A204.1 (cell line): ENCODE results near the gene ADIG.

Source experiments
- FAIRE-seq: peaks from 2 replicates; lab custom pipeline; 2012; peaks lifted over from hg19 to GRCh38; lab: Jason Lieb, UNC

Gene ADIG

DNA sequence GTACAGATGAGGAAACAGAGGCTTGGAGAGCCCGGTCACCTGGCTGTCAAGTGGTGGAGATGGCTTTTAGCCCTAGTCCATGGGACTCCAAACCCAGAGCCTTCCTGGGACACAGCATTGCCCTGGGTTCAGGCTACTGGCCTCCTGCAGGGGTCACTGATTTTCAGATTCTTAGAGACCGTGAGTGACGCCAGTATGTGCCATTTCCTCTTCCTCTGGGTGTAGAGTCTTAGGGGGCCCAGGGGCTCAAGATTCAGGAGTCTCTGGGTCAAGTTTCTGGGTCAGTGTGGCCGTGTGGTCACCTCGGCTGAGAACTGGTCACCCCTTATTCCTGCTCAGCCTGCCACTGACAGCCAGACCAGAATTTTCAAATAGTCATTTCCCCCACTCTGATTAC is 21.2 kb downstream of the ADIG start:
- no peak for FAIRE-seq

DNA sequence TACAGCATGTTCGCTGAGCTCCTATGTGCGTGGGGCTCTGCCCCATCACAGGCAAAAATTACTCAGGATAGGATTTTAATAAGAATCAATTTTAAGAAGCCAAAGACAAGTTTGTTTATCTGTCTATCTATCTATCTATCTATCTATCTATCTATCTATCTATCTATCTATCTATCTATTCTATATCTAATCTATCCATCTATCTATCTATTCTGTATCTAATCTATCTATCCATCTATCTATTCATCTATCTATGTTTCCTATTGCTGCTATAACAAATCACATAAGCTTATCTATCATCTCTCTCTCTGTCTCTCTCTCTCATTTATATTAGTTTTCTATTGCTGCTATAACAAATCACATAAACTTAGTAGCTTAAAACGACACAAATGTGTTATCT is 22.3 kb downstream of the ADIG start:
- no peak for FAIRE-seq

DNA sequence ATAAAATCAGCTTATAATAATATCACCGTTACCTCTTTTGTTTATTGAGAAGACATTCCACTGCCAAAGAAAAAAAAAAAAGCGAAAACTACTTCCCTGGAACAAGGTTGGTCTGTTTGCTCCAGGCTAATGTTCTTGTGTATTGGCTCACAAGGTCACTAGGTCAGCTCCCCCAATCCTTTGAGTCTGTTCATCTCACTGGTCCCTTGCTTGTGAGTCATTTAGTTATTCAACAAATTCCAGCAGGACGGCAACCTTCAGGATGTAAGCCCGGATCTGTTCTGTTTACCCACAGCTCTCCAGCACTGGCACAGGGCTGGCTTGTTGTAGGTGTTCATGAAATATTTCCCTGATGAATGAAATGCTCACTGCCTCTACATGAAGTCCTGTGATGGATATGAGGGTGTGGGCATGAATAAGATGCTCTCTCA is 23.9 kb downstream of the ADIG start:
- FAIRE-seq = no peak

DNA sequence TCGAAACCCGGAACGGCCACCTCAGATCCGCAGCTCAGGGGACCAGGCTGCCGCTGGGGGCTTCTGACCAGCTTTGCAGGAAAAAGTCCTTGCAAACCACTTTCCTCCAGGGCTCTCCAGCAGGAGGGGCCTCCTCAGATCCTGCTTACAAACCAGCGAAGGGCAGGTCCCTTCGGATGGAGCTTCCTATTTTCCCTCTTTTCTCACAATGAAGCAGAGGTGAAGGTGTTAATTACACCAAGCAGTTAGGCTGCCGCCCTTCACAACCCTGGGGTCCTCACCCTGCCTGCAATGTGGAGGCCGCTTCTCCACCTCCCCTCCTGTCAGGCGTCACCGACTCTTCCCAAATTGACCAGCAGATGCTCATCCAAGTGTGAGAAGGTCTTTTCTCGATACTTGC is 26.4 kb downstream of the ADIG start:
- no peak for FAIRE-seq

GRCh38 chr20:38608188-38608587 is 27.2 kb downstream of the ADIG start:
- FAIRE-seq = no peak

GRCh38 chr20:38609815-38610214 is 28.8 kb downstream of the ADIG start:
- no peak for FAIRE-seq

GRCh38 chr20:38610521-38610920 is 29.5 kb downstream of the ADIG start:
- no peak for FAIRE-seq

GRCh38 chr20:38612751-38613515 is 31.9 kb downstream of the ADIG start:
- no peak for FAIRE-seq

- no peak for FAIRE-seq
Measured at GRCh38 chr20:38615283-38615682, 34.3 kb downstream of the ADIG start.

GRCh38 chr20:38616457-38616856 is 35.5 kb downstream of the ADIG start:
- FAIRE-seq = no peak

DNA sequence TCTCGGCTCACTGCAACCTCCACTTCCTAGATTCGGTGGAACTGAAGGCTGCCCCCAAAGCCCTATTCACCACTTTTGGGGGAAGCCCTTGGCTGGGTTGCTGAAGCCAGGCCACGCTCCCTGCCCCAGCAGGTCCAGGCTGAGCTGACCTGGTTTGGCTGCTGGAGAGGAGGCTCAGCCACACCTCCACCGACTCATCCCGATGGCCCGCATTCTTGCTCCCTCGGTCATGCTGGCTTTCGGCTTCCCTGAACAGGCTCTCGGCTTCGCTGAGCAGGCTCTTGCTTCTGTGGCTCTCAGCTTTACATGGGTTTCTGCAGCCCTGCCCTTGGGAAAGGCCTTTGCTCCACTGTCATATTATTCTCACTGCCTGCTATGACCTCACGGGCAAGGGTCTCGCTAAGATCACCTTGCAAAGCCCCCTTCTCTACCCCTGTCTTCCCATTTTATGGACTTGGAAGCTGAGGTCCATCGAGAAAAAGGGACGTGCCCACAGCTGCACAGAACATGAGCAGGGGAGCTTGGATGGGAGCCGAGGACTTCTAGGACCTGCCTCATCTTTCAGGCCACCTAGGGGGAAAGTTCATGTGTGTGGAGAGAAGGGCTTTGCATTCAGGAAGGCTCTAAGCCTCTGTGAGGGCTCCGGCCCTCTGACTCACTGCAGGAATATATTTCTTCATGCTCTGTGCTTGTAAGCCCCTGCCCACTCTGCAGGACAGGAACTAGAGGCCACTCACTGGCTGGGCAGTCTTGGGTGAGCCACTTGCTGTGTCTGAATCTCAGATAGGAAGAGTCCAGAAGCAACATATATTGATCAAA is 36.2 kb downstream of the ADIG start:
- no peak for FAIRE-seq

DNA sequence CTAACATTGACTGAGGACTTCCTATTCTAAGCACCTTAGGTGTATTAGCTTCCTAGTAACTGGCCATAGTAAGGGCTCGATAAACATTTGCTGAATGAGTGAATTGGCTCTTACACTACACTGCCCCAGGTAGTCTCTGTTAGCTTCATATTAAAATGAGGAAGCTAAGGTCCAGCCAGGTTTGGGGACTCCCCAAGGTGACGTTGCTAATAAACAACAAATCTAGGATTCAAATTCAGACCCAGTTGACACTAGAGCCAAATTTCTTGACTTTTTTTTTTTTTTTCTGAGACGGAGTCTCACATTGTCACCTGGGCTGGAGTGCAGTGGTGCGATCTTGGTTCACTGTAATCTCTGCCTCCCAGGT is 36.8 kb downstream of the ADIG start:
- FAIRE-seq = no peak

DNA sequence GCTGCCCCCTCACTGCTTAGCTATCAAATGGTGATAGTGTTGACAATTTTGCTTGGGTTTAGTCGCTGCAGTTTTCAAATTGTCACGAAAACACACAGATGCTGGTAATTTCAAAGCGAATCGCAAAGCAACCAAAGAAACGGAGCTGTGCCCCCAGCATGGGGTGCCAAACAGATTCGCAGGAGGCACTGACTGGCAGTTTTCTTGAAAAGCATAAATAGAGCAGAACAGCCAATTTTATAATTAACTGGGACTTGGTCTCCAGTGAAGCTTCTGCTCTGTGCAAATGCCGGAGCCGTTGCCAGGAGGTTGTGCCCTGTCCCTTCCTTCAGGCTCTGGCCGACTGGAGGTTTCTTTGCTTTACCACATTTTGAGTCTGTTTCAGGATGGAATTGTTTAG is 39.4 kb downstream of the ADIG start:
- no peak for FAIRE-seq

DNA sequence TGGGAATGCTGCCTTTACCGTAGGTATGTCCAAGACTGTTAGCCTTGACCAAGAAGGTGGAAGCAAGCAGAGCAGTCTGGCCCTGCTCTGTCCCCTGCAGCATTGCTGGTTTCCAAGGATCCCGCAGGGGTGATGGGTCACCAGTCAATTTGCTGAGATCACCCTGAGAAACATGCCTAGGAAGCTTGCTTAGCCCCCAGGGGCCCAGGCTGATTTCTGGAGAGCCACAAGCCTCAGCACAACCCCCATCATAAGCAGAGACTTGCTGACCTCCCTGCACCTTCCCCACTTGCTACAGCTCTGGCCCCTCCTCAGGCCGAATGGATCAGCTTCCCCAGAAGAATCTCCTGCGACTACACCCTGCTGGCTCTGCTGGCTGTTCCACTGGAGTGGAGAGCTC is 42.1 kb downstream of the ADIG start:
- FAIRE-seq = no peak

DNA sequence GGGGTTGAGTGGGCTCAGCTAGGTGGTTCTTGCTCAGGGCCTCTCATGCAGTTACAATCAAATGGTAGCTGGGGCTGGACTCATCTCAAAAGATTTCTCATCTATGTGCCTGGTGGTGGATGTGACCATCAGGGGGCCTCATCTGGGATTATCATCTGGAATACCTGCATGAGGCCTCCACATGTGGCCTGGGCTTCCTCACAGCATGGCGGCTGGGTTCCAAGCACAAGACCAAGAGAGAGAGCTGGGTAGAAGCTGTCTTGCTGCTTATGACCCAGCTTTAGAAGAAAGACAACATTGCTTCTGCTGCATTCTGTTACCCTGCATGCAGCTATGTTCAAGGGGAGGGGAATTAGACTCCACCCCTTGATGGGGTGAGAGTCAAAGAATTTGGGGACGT is 43.1 kb downstream of the ADIG start:
- FAIRE-seq = no peak

GRCh38 chr20:38625896-38626295 is 44.9 kb downstream of the ADIG start:
- FAIRE-seq = no peak

DNA sequence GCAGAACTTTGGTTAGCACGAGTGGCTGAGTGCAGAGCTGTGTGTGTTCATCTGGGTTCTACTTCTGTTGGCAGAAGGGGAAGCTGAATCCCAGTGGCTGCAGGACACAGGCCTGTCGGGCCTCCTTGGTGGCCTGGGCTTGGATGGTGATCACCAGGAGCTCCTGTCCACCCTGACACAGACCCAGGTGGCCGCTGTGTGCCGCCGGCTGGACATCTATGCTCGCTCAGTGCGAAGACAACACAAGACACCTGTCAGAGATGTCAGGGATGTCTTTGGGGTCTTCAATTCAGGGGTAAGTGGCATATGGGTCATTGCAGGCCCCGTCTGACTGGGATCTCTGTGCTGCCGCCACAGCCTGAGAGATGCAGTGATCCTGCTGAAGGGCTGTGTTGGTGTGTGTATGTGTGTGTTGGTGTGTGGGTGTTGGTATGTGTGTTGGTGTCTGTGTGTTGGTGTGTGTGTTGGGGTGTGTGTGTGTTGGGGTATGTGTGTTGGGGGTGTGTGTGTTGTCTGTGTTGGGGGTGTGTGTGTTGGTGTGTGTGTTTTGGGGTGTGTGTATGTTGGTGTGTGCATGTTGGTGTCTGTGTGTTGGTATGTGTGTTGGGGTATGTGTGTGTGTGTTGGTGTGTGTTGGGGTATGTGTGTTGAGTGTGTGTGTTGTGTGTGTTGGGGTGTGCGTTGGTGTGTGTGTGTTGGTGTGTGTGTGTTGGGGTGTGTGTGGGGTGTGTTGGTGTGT is 46.1 kb downstream of the ADIG start:
- no peak for FAIRE-seq

- no peak for FAIRE-seq
Measured at GRCh38 chr20:38628580-38629470, 47.8 kb downstream of the ADIG start.

- no peak for FAIRE-seq
Measured at GRCh38 chr20:38629979-38630378, 49.0 kb downstream of the ADIG start.

DNA sequence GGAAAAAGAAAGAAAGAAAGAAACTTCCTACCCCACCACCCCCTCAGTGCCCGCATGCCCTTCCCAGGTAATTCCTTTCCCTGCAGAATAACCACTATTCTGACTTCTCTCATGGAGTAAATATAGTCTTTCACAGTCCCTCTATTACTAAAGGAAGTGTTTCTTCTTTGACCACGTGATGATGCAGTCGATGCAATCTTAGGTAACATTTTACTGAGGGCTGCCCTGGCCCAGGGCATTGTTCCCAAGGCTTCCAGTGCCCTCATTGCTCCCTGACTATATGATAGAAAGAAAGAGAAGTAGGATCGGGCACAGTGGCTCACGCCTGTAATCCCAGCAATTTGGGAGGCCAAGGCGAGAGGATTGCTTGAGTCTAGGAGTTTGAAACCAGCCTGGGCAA is 49.7 kb downstream of the ADIG start:
- no peak for FAIRE-seq

DNA sequence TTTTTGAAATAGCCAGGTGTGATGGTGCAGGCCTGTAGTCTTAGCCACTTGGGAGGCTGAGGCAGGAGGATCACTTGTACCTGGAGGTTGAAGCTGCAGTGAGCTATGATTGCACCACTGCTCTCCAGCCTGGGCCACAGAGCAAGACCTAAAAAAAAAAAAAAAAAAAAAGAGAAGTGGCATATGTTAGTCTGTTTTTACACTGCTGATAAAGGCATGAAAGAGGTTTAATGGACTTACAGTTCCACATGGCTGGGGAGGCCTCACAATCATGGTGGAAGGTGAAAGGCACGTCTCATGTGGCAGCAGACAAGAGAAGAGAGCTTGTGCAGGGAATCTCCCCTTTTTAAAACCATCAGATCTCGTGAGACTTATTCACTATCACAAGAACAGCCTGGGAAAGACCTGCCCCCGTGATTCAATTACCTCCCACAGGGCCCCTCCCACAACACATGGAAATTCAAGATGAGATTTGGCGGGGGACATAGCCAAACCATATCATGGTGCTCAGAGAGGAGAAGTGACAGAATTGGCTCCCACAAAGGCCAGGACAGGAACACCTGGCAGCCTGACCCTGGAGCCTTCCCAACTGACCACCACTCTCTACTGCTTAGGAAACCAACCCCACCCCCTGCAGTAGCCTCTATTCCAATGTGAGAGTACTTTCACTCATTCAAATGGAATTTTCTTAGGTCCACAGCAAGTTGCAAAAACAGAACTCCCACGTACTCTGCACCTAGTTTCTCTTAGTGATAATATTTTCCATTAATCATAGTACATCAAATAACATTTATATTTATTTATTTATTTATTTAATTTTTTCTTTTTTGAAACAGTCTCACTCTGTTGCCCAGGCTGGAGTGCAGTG is 50.4 kb downstream of the ADIG start:
- FAIRE-seq = no peak
